Caki2 (cell line): ENCODE results near the gene MAPKAPK5. TPM values are rescaled to one million over a fixed set of nuclear protein-coding genes. Genes with fewer than 3 reads are reported as not detected.
"Not testable (repeated sequence)": the region's sequence is repeated elsewhere in the genome, so short reads cannot be mapped to it uniquely, and the experiment has no call there.

ENCODE experiments used
- DNase-seq: peaks from one replicate; pipeline ENCODE4 v3.0.0-alpha.2; 2015; ENCODE audit warnings: low read depth
- in situ Hi-C: cut with HindIII; loops from 2 replicates; pipeline ENCODE4 v1.10.0; 2016; ENCODE audit warnings: low sequenced_read_pairs, low pct_unique_long_range_greater_than_20kb, mixed read lengths
- total RNA-seq: library from RNA; depleted of rRNA; stranded (reverse); fragments of >200 nt; shearing (Covaris generic); gene quantifications from 2 replicates; pipeline ENCODE4 v1.2.3, GENCODE V29; 2014; ENCODE audit warnings: low replicate concordance; rRNA removed

The MAPKAPK5 gene
- total RNA-seq, 1 experiment from 2014 or later = 50.8 TPM

GRCh38 chr12:111936869-111937268 is 94.8 kb downstream of the MAPKAPK5 start:
- in situ Hi-C loops = no loop called here
- no peak for DNase-seq

- no peak for DNase-seq
- in situ Hi-C loops = no loop called here
Observed at GRCh38 chr12:111937429-111937828, 95.4 kb downstream of the MAPKAPK5 start.

GRCh38 chr12:111942557-111942956 is 100.5 kb downstream of the MAPKAPK5 start:
- peak; percentile 37 for DNase-seq
- in situ Hi-C loops = no loop called here

- DNase-seq = no peak
- in situ Hi-C loops = no loop called here
Observed at GRCh38 chr12:111943929-111944328, 101.9 kb downstream of the MAPKAPK5 start.

GRCh38 chr12:111950961-111951676 is 109.1 kb downstream of the MAPKAPK5 start:
- DNase-seq, in situ Hi-C loops: not testable (repeated sequence)

Other genes with a start within 250 kb of the MAPKAPK5 start
- gene ATXN2, start 242.9 kb upstream of the MAPKAPK5 start, total RNA-seq = 7.5 and 8.9 TPM in 2 replicates
- gene BRAP, start 156.3 kb upstream of the MAPKAPK5 start, total RNA-seq = 7.1 TPM in 2 replicates
- gene ACAD10, start 156.2 kb upstream of the MAPKAPK5 start, total RNA-seq = 9.8 and 14.7 TPM in 2 replicates
- gene ALDH2, start 75.3 kb upstream of the MAPKAPK5 start, total RNA-seq = 176 and 178 TPM in 2 replicates
- 19.6 and 22.5 TPM in 2 replicates for gene TMEM116, start 170.9 kb downstream of the MAPKAPK5 start, total RNA-seq
- gene ERP29, start 171.2 kb downstream of the MAPKAPK5 start, total RNA-seq = 166 and 193 TPM in 2 replicates